SU-DHL-6 (cell line): Measurements from ENCODE around the gene SLC1A5.

Experiments
- H2AFZ ChIP-seq: fragments of 200-600 bp; sonication (generic); 2 replicates; pipeline ENCODE4 v1.6.1; 2014; ENCODE audit warnings: low read depth, mild to moderate bottlenecking, moderate library complexity, mixed read lengths, antibody characterized with exemption, low read length; ENCODE audit not compliant: severe bottlenecking
- H3F3A ChIP-seq: fragments of 200-600 bp; shearing (Covaris generic); 2 replicates; pipeline ENCODE4 v1.6.0; 2016; ENCODE audit warnings: antibody characterized with exemption, mild to moderate bottlenecking; ENCODE audit not compliant: insufficient read depth
- H3K27ac ChIP-seq: fragments of 200-600 bp; sonication (generic); 2 replicates; pipeline ENCODE4 v1.5.1; 2016; ENCODE audit warnings: low read depth, mild to moderate bottlenecking, low read length, moderate library complexity, mixed read lengths
- H3K27me3 ChIP-seq: fragments of 200-600 bp; sonication (generic), shearing (Covaris generic); 2 replicates; pipeline ENCODE4 v1.6.0; 2014; ENCODE audit warnings: mild to moderate bottlenecking, low read length
- H3K36me3 ChIP-seq: fragments of 200-600 bp; sonication (generic); 2 replicates; pipeline ENCODE4 v1.6.1; 2014; ENCODE audit warnings: mild to moderate bottlenecking, low read length, mixed read lengths
- H3K4me2 ChIP-seq: fragments of 300-600, 200-600 bp; shearing (Covaris generic), sonication (generic); 2 replicates; pipeline ENCODE4 v1.6.0; 2014; ENCODE audit warnings: low read length, low read depth, mild to moderate bottlenecking; ENCODE audit not compliant: poor library complexity, severe bottlenecking
- H3K4me3 ChIP-seq: fragments of 200-600 bp; sonication (generic); 2 replicates; pipeline ENCODE4 v1.5.1; 2014; ENCODE audit warnings: antibody characterized with exemption, low read length, mild to moderate bottlenecking, mixed read lengths; ENCODE audit not compliant: insufficient read depth, poor library complexity, severe bottlenecking
- H3K79me2 ChIP-seq: fragments of 200-600 bp; sonication (generic); 2 replicates; pipeline ENCODE4 v1.6.1; 2014; ENCODE audit warnings: mild to moderate bottlenecking, low read length, moderate library complexity; ENCODE audit not compliant: insufficient read depth
- H3K9ac ChIP-seq: fragments of 200-600 bp; sonication (generic); 2 replicates; pipeline ENCODE4 v1.7.0; 2014; ENCODE audit warnings: mild to moderate bottlenecking, low read length
- H3K9me2 ChIP-seq: fragments of 200-600 bp; sonication (generic); replicated peaks from 2 replicates; pipeline ENCODE4 v1.6.1; 2014; ENCODE audit warnings: low read length; ENCODE audit not compliant: insufficient read depth
- H3K9me3 ChIP-seq: fragments of 200-600 bp; sonication (generic); 2 replicates; pipeline ENCODE4 v1.6.1; 2014; ENCODE audit warnings: low read length, mixed read lengths; ENCODE audit not compliant: insufficient read depth
- H4K20me1 ChIP-seq: fragments of 200-600 bp; sonication (generic); 2 replicates; pipeline ENCODE4 v1.6.1; 2014; ENCODE audit warnings: low read depth, mild to moderate bottlenecking, antibody characterized with exemption, low read length, moderate library complexity, mixed read lengths
- EZH2phosphoT487 ChIP-seq: fragments of 200-600 bp; sonication (generic), shearing (Covaris generic); conservative IDR thresholded peaks from 2 replicates; pipeline ENCODE4 v1.6.1; 2018; ENCODE audit warnings: mild to moderate bottlenecking, antibody characterized with exemption, low read length, moderate library complexity, mixed read lengths
- TF ChIP-seq, protein P1 (sequence below): fragments of 200-600 bp; sonication (generic); IDR thresholded peaks from one replicate; pipeline ENCODE4 v1.5.1; 2017; ENCODE audit warnings: antibody characterized with exemption, mild to moderate bottlenecking, low read length, moderate library complexity; ENCODE audit not compliant: insufficient read depth, poor library complexity, severe bottlenecking

SLC1A5 gene

GRCh38 chr19:46730595-46730994 is 57.8 kb downstream of the SLC1A5 start:
- H3F3A ChIP-seq: no peaks in the 10 kb centered on the region
- no peak overlapping the region for H3K9ac ChIP-seq
- no peaks in the 10 kb centered on the region for H3K27me3 ChIP-seq
- H2AFZ ChIP-seq: no peak overlapping the region
- H3K4me2 ChIP-seq: no peak overlapping the region
- H3K9me3 ChIP-seq: no peaks in the 10 kb centered on the region
- no peak overlapping the region for H3K27ac ChIP-seq
- H4K20me1 ChIP-seq: no peaks in the 10 kb centered on the region
- peaks cover 3% of the 10 kb centered on the region; the same call in 1 of the 2 replicates for H3K36me3 ChIP-seq
- no peak overlapping the region for H3K4me3 ChIP-seq
- H3K9me2 ChIP-seq: no peaks in the 10 kb centered on the region
- peaks cover 14% of the 10 kb centered on the region; the same call in 1 of the 2 replicates for H3K79me2 ChIP-seq
- TF ChIP-seq EZH2phosphoT487: no peak
- TF ChIP-seq, protein P1, sequence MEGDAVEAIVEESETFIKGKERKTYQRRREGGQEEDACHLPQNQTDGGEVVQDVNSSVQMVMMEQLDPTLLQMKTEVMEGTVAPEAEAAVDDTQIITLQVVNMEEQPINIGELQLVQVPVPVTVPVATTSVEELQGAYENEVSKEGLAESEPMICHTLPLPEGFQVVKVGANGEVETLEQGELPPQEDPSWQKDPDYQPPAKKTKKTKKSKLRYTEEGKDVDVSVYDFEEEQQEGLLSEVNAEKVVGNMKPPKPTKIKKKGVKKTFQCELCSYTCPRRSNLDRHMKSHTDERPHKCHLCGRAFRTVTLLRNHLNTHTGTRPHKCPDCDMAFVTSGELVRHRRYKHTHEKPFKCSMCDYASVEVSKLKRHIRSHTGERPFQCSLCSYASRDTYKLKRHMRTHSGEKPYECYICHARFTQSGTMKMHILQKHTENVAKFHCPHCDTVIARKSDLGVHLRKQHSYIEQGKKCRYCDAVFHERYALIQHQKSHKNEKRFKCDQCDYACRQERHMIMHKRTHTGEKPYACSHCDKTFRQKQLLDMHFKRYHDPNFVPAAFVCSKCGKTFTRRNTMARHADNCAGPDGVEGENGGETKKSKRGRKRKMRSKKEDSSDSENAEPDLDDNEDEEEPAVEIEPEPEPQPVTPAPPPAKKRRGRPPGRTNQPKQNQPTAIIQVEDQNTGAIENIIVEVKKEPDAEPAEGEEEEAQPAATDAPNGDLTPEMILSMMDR: no peak

GRCh38 chr19:46730187-46730586 is 58.2 kb downstream of the SLC1A5 start:
- Histone ChIP-seq H2AFZ (no peak overlapping the region), H3K79me2 (peaks cover 14% of the 10 kb centered on the region; the same call in 1 of the 2 replicates), H3K27me3 (no peaks in the 10 kb centered on the region), H3K9me3 (no peaks in the 10 kb centered on the region), H3K4me2 (no peak overlapping the region), H3K9ac (no peak overlapping the region), H3F3A (no peaks in the 10 kb centered on the region), H3K4me3 (no peak overlapping the region), H3K9me2 (no peaks in the 10 kb centered on the region), H3K36me3 (0 out of 2 replicates have a peak, but pooled peaks cover 3% of the 10 kb centered on the region), H4K20me1 (no peaks in the 10 kb centered on the region), H3K27ac (no peak overlapping the region)
- TF ChIP-seq EZH2phosphoT487: no peak
- TF ChIP-seq, protein P1: no peak

DNA sequence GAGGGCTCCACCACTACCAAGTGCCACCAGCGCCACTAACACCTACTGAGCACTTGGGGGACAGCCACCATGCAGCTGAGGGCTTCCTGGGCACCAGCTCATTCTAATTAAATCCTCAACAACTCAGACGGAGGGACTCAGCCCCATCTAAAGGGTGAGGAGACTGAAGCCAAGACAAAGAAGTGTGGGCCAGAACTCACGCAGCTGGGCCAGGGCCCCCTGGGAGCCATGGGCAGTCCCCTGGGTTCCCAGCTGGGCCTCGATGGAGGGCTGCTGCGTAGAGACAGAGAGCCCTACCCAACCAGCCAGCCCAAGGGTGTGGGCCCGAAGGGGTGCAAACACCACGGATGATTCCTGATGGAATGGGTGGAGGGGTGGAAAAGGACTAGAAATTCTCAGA is 58.7 kb downstream of the SLC1A5 start:
- Histone ChIP-seq H3K9me2 (no peaks in the 10 kb centered on the region), H3K27me3 (no peaks in the 10 kb centered on the region), H3K4me2 (no peak overlapping the region), H3K9me3 (no peaks in the 10 kb centered on the region), H4K20me1 (no peaks in the 10 kb centered on the region), H3F3A (no peaks in the 10 kb centered on the region), H2AFZ (no peak overlapping the region), H3K79me2 (peaks cover 14% of the 10 kb centered on the region; the same call in 1 of the 2 replicates), H3K4me3 (no peak overlapping the region), H3K36me3 (0 out of 2 replicates have a peak, but pooled peaks cover 3% of the 10 kb centered on the region), H3K9ac (no peak overlapping the region), H3K27ac (no peak overlapping the region)
- TF ChIP-seq, protein P1: no peak
- no peak for TF ChIP-seq EZH2phosphoT487
